T-cell (primary cell): ENCODE measurements around the gene HOXA9. TPM values are rescaled to one million over a fixed set of nuclear protein-coding genes. Genes with fewer than 3 reads are reported as not detected.

Experiments
- ATAC-seq, 4 experiments: fragments of 200-7000 bp in 3 of 4; fragments of 150-1000 bp in 1 of 4; cut with Tn5 transposase; replicated peaks in 1 of 4; 1 replicate in 3 of 4; 2 replicates in 1 of 4; pipeline ENCODE4 v1.10.0; 2021; ENCODE audit warnings: moderate library complexity in 3 of 4, mild to moderate bottlenecking in 2 of 4, moderate number of reproducible peaks in 1 of 4
- CTCF ChIA-PET, 2 donors: fragments of 300-600 bp; sonication (Branson Sonifier 250); formaldehyde crosslinking; loops; one replicate each; lab custom pipeline; 2022; ENCODE audit warnings: antibody characterized with exemption in 2 of 2; lab: Charles Lee
- POLR2A ChIA-PET, 2 donors: fragments of 300-600 bp; sonication (Branson Sonifier 250); formaldehyde crosslinking; loops; one replicate each; lab custom pipeline; 2022; ENCODE audit warnings: antibody characterized with exemption in 2 of 2; lab: Charles Lee
- DNase-seq, 35 experiments: peaks; one replicate each; pipeline versions ENCODE4 v3.0.0 to v3.0.0-alpha.2; 2013 to 2023
- H3K27ac ChIP-seq: one replicate; pipeline ENCODE4 v1.5.1; 2013; ENCODE audit warnings: low read length
- H3K27me3 ChIP-seq, 2 experiments: replicated peaks in 1 of 2; 1 replicate in 1 of 2; 2 replicates in 1 of 2; pipeline versions ENCODE4 v1.6.1 to v1.7.0; 2013; ENCODE audit warnings: low read length in 1 of 2, mixed read lengths in 1 of 2; ENCODE audit not compliant: control insufficient read depth in 2 of 2, insufficient read depth in 2 of 2; ENCODE audit errors: extremely low read depth in 1 of 2
- H3K36me3 ChIP-seq, 2 donors: 1 replicate in 1 of 2; 2 replicates in 1 of 2; pipeline versions ENCODE4 v1.6.1 to v1.7.0; 2013; ENCODE audit warnings: low read length in 1 of 2; ENCODE audit not compliant: control insufficient read depth in 2 of 2, insufficient read depth in 1 of 2; ENCODE audit errors: extremely low read depth in 1 of 2
- H3K4me1 ChIP-seq, 2 experiments: 1 replicate in 1 of 2; 2 replicates in 1 of 2; pipeline versions ENCODE4 v1.6.1 to v1.7.0; 2013; ENCODE audit warnings: low read length in 2 of 2, mixed read lengths in 1 of 2; ENCODE audit not compliant: insufficient read depth in 2 of 2, control insufficient read depth in 1 of 2; ENCODE audit errors: extremely low read depth in 1 of 2
- H3K4me3 ChIP-seq, 2 donors: 1 replicate in 1 of 2; 2 replicates in 1 of 2; pipeline versions ENCODE4 v1.5.1 to v1.7.0; 2013; ENCODE audit warnings: mild to moderate bottlenecking in 2 of 2, low read length in 1 of 2, moderate library complexity in 1 of 2; ENCODE audit not compliant: control insufficient read depth in 1 of 2; ENCODE audit errors: extremely low read depth in 1 of 2
- H3K9me3 ChIP-seq: 2 replicates; pipeline ENCODE4 v1.7.0; 2013
- H3K27ac Mint-ChIP-seq, 2 donors: one replicate each; pipeline ENCODE4 v1.8.0; 2020 to 2021; ENCODE audit warnings: mild to moderate bottlenecking in 2 of 2, mixed read lengths in 2 of 2
- H3K27me3 Mint-ChIP-seq, 2 donors: one replicate each; pipeline ENCODE4 v1.8.0; 2021 to 2022; ENCODE audit warnings: mixed read lengths in 2 of 2
- H3K36me3 Mint-ChIP-seq: one replicate; pipeline ENCODE4 v1.8.0; 2021; ENCODE audit warnings: mixed read lengths
- H3K4me1 Mint-ChIP-seq, 3 donors: one replicate each; pipeline ENCODE4 v1.8.0; 2020 to 2022; ENCODE audit warnings: mixed read lengths in 3 of 3, mild to moderate bottlenecking in 1 of 3
- H3K4me3 Mint-ChIP-seq, 3 donors: one replicate each; pipeline ENCODE4 v1.8.0; 2020 to 2022; ENCODE audit warnings: mild to moderate bottlenecking in 3 of 3, mixed read lengths in 3 of 3, moderate library complexity in 3 of 3
- H3K9me3 Mint-ChIP-seq, 3 donors: one replicate each; pipeline ENCODE4 v1.8.0; 2020 to 2022; ENCODE audit warnings: mixed read lengths in 3 of 3
- WGBS: methylation state at CpG from one replicate; pipeline ENCODE4 v1.1.5; 2013; ENCODE audit warnings: missing lambda C conversion rate; ENCODE audit not compliant: insufficient coverage; 5-methylcytosine and 5-hydroxymethylcytosine counted together
- total RNA-seq, 35 experiments: library from RNA in 6 of 35; stranded (reverse) in 6 of 35; fragments of 120-200 nt in 1 of 35; gene quantifications; one replicate each; pipeline versions ENCODE4 v1.2.1 to v1.2.4 and lab custom pipeline; 2013 to 2026

Gene HOXA9
- total RNA-seq, 5 donors from 2014 or later (not counting 1 experiment from before 2014, with no cell fraction given) = 0.57 to 0.95 (median 0.79) TPM

- ChIA-PET POLR2A (no interaction called here), CTCF (no interaction called here)
- Mint-ChIP-seq H3K4me1 (peaks cover 0 to 15% (median 4%) of the 10 kb centered on the region in 3 donors), H3K9me3 (no peaks in the 10 kb centered on the region), H3K36me3 (no peaks in the 10 kb centered on the region), H3K4me3 (no peak overlapping the region), H3K27ac (no peak overlapping the region), H3K27me3 (peaks cover 37 to 66% of the 10 kb centered on the region in 2 donors)
- no peaks in the 10 kb centered on the region for H3K36me3 ChIP-seq
- H3K9me3 ChIP-seq = no peaks in the 10 kb centered on the region
- ATAC-seq = no peak
- 98% methylated on average over 8 of the region's 11 CpGs for WGBS
- H3K27ac ChIP-seq = no peak overlapping the region
- peaks cover 0 to 40% of the 10 kb centered on the region in 2 experiments for H3K27me3 ChIP-seq
- peaks cover 0 to 18% of the 10 kb centered on the region in 2 experiments for H3K4me1 ChIP-seq
- DNase-seq = no peak
- no peak overlapping the region for H3K4me3 ChIP-seq
These were observed 26.4 kb downstream of the HOXA9 start for GRCh38 chr7:27138985-27139333.

DNA sequence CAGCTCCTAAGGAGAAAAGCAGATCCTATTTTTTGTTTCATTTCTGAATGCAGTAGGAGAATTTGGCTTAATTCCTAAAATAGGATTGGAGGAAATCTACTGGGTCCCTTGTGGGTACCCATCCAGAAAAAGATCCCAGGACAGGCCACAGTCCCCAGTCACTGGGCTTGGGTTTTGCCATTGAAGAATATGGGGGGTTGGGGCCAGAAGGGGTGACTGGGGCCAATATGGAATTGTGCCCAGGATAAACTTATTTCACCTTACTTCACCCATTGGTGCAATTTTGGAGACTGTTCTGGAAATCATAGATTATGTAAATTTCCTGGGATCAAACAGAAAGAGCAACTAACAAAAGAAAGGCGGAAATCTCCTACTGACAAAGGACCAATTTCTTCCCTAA lies 26.9 kb downstream of the HOXA9 start:
- no CpG with 5 or more reads among the region's 1 CpG for WGBS
- H3K27ac Mint-ChIP-seq = no peak overlapping the region
- Histone ChIP-seq H3K27ac (no peak overlapping the region), H3K36me3 (no peaks in the 10 kb centered on the region), H3K27me3 (peaks cover 0 to 38% of the 10 kb centered on the region in 2 experiments), H3K9me3 (no peaks in the 10 kb centered on the region), H3K4me3 (no peak overlapping the region), H3K4me1 (peaks cover 0 to 18% of the 10 kb centered on the region in 2 experiments)
- DNase-seq (no peak), ATAC-seq (no peak)
- H3K4me1 Mint-ChIP-seq = peaks cover 0 to 15% (median 4%) of the 10 kb centered on the region in 3 donors
- ChIA-PET CTCF (no interaction called here), POLR2A (no interaction called here)
- no peak overlapping the region for H3K4me3 Mint-ChIP-seq
- H3K9me3 Mint-ChIP-seq = no peaks in the 10 kb centered on the region
- H3K36me3 Mint-ChIP-seq = no peaks in the 10 kb centered on the region
- peaks cover 41 to 68% of the 10 kb centered on the region in 2 donors for H3K27me3 Mint-ChIP-seq

DNA sequence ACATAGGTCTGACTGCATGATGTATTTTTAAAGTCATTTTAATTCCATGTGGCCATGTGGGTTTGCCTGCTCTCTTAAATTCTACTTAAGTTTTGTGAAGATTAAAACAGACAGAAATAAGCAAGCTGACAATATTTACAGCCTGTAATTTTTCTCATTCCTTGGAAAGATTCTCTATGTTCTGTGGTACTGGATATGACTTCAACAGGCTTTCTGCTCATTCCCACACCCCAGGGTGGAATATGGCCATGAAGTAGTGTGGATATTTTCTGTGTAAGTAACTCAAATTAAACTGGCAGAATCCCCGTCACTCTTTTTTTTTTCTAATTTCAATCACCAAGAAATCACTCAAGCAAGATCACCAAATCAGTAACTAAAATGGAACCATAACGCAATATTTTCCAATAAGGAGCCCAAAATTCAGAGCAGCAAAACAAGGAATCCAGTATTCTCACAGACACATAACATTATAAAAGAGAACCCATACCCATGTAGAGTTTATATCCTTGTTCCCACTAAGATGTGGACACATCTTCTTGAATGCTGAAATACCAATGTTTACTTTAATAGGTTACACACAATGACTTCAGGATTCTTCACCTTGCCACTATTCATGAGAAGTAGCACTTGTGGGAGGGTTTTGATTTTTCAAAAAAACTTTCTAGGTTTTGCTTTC lies 27.6 kb downstream of the HOXA9 start:
- ATAC-seq = no peak
- peaks cover 0 to 18% of the 10 kb centered on the region in 2 experiments for H3K4me1 ChIP-seq
- no peaks in the 10 kb centered on the region for H3K9me3 ChIP-seq
- H3K27me3 Mint-ChIP-seq = peaks cover 40 to 72% of the 10 kb centered on the region in 2 donors
- H3K4me3 ChIP-seq = no peak overlapping the region
- no peaks in the 10 kb centered on the region for H3K36me3 ChIP-seq
- H3K27ac Mint-ChIP-seq = no peak overlapping the region
- H3K27ac ChIP-seq = no peak overlapping the region
- H3K27me3 ChIP-seq = peaks cover 0 to 36% of the 10 kb centered on the region in 2 experiments
- POLR2A ChIA-PET = no interaction called here
- no peak overlapping the region for H3K4me3 Mint-ChIP-seq
- no peak for DNase-seq
- peaks cover 0 to 15% (median 4%) of the 10 kb centered on the region in 3 donors for H3K4me1 Mint-ChIP-seq
- WGBS = 100% methylated on average over 1 of the region's 2 CpGs
- H3K36me3 Mint-ChIP-seq = no peaks in the 10 kb centered on the region
- no peaks in the 10 kb centered on the region for H3K9me3 Mint-ChIP-seq
- CTCF ChIA-PET = interaction anchor here in 1 of 2 donors (0.5 kb wide), 2 partner anchors 467 to 1909 kb away, joined by 3 to 10 read pairs; partner anchors contain the start of gene NPVF

GRCh38 chr7:27134392-27134791 lies 30.9 kb downstream of the HOXA9 start:
- CTCF ChIA-PET = interaction anchor here in 1 of 2 donors (1.0 to 1.3 kb wide), 2 partner anchors 14 to 469 kb away, joined by 3 to 4 read pairs; no protein-coding TSS in a partner anchor
- Mint-ChIP-seq H3K9me3 (no peaks in the 10 kb centered on the region), H3K4me1 (peaks cover 0 to 15% (median 4%) of the 10 kb centered on the region in 3 donors), H3K27me3 (peaks cover 29 to 63% of the 10 kb centered on the region in 2 donors), H3K27ac (no peak overlapping the region), H3K4me3 (no peak overlapping the region), H3K36me3 (no peaks in the 10 kb centered on the region)
- H3K27me3 ChIP-seq = peaks cover 0 to 25% of the 10 kb centered on the region in 2 experiments
- no peak overlapping the region for H3K4me3 ChIP-seq
- POLR2A ChIA-PET = no interaction called here
- ATAC-seq (no peak), DNase-seq (no peak)
- H3K4me1 ChIP-seq = peaks cover 4 to 19% of the 10 kb centered on the region in 2 experiments
- no peaks in the 10 kb centered on the region for H3K9me3 ChIP-seq
- no peak overlapping the region for H3K27ac ChIP-seq
- no peaks in the 10 kb centered on the region for H3K36me3 ChIP-seq
- WGBS = 0% methylated on average over 1 of the region's 2 CpGs

DNA sequence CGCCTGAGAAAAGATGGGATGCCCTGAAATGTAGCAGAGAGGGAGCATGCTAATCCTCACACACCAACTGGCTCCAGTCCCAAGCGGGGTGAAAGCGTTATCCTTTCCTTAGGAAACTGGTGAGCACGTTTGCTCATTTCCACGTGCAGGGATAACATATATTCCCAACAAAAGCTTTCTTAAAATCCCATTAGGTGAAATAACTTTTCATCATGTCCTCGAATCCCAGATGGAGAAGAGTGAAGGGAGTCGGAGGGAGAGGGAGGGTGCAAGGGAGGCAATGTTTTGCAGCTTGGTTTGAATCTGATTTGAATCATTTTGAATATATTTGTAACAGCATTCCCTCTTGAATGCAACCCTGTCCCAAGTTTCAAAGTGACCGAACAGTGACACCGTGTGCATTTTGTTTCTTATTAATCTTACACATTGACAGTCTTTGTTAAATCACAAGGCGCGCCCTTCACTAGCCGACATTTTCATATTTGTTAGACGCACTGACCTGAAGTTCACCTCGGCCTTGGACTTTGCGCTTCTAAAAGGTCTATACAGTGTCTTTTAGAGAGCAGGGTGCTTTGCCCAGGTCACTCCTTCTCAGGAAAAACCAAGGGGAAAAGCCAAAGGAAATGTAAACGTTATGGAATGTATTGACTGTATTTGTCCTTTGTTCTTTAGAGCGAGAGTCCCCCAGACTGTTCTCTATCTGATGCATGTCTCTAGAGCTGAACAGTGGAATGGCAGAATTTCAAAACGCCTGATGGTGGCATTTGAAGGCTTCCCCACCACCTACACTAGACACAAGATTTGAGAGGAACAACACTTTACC lies 31.7 kb downstream of the HOXA9 start:
- WGBS = 83% methylated on average over 3 of the region's 18 CpGs
- H3K27me3 Mint-ChIP-seq = peaks cover 25 to 65% of the 10 kb centered on the region in 2 donors
- Histone ChIP-seq H3K27ac (no peak overlapping the region), H3K9me3 (no peaks in the 10 kb centered on the region), H3K27me3 (peaks cover 0 to 25% of the 10 kb centered on the region in 2 experiments), H3K36me3 (no peaks in the 10 kb centered on the region), H3K4me1 (peaks cover 4 to 19% of the 10 kb centered on the region in 2 experiments), H3K4me3 (no peak overlapping the region)
- no peak for ATAC-seq
- H3K4me3 Mint-ChIP-seq = no peak overlapping the region
- no peak overlapping the region for H3K27ac Mint-ChIP-seq
- peaks cover 0 to 15% (median 5%) of the 10 kb centered on the region in 3 donors for H3K4me1 Mint-ChIP-seq
- DNase-seq = no peak
- POLR2A ChIA-PET = no interaction called here
- H3K36me3 Mint-ChIP-seq = no peaks in the 10 kb centered on the region
- H3K9me3 Mint-ChIP-seq = no peaks in the 10 kb centered on the region
- CTCF ChIA-PET = interaction anchor here (0.6 to 1.3 kb wide), 2 partner anchors 15 to 782 kb away, joined by 4 to 6 read pairs; no protein-coding TSS in a partner anchor

GRCh38 chr7:27132978-27133377 lies 32.4 kb downstream of the HOXA9 start:
- no peak overlapping the region for H3K27ac ChIP-seq
- Mint-ChIP-seq H3K36me3 (no peaks in the 10 kb centered on the region), H3K27ac (no peak overlapping the region), H3K9me3 (no peaks in the 10 kb centered on the region), H3K4me1 (peaks cover 0 to 15% (median 5%) of the 10 kb centered on the region in 3 donors), H3K4me3 (no peak overlapping the region), H3K27me3 (peaks cover 25 to 60% of the 10 kb centered on the region in 2 donors)
- DNase-seq (no peak), ATAC-seq (no peak)
- WGBS = 79% methylated on average over 5 of the region's 6 CpGs
- CTCF ChIA-PET = no interaction called here
- H3K36me3 ChIP-seq = no peaks in the 10 kb centered on the region
- H3K4me1 ChIP-seq = peaks cover 4 to 19% of the 10 kb centered on the region in 2 experiments
- POLR2A ChIA-PET = no interaction called here
- peaks cover 0 to 25% of the 10 kb centered on the region in 2 experiments for H3K27me3 ChIP-seq
- H3K9me3 ChIP-seq = no peaks in the 10 kb centered on the region
- no peak overlapping the region for H3K4me3 ChIP-seq
